GM19395 (cell line): Measurements from ENCODE around the gene LYRM4.
A peak's percentile ranks its signal among the peaks of the same experiment; 100 is the strongest.
"Not testable (repeated sequence)": the region's sequence is repeated elsewhere in the genome, so short reads cannot be mapped to it uniquely, and the experiment has no call there.

Experiments
- ATAC-seq: cut with Tn5 transposase; IDR thresholded peaks from one replicate; pipeline ENCODE4 v1.9.1; 2021; ENCODE audit warnings: mild to moderate bottlenecking, moderate library complexity; ENCODE audit not compliant: unreplicated experiment

Gene LYRM4

DNA sequence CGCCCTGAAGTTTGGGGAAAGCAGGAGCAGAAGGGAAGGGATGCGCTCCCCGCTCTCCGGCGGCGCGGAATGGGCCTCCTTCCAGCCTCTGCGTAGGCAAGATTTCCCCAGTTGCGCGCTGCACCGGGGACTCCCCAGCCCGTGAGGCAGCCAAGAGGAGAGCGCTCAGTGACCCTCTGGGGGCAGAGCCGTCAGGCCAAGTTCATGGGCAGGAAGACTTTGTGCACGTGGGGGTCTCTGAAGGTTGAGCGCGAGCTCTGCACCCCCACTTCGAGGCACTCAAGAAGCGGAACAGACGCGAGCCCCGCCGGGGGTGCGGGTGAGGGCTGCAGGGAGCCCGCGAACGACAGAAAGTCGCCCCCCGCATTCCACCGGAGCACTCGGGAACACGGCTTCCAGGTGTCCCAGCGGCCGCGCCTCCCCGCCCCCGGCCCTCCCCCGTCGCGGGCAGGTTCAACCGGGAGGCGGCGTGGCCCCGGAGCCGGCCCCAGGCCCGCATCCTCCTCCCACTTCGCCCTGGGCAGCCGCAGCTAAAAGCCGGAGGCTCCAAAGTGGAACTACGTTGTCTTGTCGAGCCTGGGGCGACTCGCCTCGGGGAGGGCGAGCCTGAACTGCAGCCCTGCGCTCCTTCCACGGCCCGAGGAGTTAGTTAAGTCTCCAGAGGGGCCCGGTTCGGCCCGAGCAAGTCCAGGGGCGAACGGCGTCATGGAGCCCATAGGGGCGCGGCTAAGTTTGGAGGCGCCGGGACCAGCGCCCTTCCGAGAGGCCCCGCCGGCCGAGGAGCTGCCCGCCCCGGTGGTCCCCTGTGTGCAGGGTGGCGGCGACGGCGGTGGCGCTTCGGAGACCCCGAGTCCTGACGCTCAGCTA, 175.7 kb downstream of the LYRM4 start, which contains the start of gene PPP1R3G:
PPP1R3G (plus strand) TSS at position 561 of the 867 bp plus-strand sequence; CDS start at position 706, 145 bp downstream.
- peak; percentile 65 for ATAC-seq

DNA sequence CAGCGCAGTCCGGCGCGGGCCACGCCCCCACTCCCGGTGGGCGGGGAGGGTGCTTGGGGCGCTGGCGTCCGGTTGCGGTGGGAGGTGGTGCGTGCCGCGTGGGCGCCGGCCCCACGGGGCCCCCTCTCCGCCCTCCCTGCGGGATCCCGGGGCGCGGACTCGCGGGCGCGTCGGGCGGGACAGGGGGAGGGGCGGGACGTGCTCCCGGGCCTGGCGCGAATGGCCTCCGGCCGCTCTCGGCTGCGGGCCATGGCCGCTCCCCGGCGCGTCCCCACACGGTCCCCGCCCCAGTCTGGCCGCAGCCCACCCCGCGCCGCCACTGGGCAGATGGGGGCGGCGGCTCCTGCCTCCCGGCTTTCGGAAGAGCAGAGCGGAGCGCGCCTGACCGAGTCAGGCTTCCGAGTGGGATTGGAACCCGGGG, 176.4 kb downstream of the LYRM4 start:
- ATAC-seq = peak; percentile 23

DNA sequence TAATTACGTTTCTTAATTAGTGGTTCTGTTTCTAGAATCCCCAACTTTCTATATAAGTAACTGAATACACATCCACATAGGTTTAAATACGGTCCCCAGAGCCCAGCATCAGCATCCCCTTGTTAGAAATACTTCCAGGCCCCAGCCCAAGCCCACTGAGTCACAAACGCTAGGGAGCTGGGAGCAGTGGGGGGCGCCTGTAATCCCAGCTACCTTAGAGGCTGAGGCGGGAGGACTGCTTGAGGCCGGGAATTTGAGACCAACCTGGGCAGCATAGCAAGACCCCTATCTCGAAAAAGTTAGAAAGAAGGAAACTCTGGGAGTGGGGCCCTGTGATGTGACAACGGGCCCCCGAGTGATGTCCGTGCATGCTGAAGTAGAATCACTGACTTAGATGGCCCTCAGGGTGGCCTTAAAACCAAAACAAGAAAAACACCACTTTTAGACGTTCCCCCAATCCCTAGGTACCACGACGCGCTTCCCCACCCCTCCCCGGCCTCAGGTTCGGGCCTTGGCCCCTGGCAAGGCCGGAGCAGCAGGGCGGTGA, 176.9 kb downstream of the LYRM4 start:
- no peak for ATAC-seq

DNA sequence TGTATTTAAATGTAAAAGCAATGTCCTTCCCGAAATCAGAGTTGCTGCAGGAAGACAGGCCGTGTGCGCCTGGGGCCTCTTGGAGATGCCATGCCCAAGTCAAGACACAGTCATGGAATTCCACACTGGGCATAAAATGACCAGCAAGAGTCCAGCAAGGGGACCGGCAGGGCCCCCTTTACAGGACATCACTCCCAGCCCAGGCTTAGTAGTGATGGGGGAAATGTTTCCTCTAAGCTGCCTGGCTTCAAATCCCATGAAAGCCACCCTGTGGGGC, 177.5 kb downstream of the LYRM4 start:
- ATAC-seq = no peak

DNA sequence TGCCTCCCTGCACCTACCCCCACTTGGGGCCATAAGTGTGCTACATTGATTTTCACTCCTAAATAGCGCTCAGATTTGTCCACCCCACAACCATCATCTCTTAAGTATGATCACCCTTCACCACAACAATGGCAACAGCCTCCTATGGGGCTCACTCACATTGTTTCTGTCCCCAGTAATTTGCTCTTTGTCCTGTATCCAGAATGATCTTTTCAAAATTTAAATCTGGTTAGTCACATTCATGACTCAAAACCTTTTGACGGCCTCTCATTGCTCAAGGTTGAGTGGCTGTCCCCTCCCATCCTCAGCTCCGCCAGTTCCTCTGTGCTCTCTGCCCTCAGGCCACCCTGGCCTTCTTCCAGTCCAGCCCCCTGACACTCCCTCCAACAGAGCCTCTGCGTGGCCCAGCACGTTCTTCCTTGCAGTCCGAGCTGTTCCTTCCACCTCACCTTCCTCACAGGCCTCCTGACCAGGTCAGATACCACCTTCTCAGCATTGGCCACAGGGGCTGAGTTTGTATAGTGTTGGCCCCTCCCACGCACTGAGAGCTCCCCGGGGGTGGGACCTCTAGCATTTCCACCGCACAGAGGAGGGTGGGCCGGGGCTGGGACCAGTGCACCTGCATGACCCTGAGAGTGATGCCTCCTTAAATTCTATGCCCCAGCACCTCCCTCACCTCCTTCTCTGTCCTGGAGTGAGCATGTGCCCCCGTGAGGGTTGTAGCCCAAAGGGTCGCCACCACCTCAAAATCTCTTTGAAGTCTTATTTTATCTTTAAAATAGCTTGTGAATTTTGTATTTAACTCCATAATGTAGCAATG, 178.1 kb downstream of the LYRM4 start:
- no peak for ATAC-seq

DNA sequence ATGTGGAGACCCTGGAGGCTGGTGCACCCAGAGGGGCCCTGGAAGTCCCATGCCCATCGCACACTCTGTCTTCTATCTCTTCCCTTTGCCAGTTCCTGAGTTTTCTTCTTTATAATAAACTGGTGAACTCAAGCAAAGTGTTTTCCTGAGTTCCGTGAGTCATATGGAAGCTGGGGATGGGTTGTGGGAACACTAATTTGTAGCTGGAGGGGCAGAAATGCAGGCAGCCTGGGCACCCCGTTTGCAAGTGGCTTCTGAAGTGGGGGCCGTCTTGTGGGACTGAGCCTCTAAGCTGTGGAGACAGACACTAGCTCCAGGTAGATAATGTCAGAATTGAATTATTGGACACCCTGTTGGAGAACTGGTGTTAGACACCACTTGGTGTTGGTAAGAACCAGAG, 178.8 kb downstream of the LYRM4 start:
- ATAC-seq = no peak

DNA sequence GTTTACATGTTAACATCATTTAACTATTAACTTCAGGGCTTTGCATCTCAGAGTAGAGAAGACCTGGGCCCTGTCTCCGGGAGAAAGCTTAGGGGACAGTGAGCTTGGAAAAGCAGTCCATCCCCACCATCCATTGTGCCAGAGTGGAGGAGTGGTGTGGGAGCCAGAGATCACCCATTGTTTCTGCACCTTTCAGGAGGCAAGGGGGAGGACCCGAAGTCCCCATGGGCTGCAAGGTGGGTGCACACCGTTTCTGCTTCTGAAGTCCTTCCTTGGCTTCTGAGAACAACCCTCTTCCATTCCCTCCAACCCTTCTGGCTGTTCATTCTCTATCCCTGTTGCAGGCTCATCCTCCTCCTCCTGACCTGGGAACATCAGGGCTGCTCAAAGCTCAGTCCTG, 179.6 kb downstream of the LYRM4 start:
- ATAC-seq = no peak

DNA sequence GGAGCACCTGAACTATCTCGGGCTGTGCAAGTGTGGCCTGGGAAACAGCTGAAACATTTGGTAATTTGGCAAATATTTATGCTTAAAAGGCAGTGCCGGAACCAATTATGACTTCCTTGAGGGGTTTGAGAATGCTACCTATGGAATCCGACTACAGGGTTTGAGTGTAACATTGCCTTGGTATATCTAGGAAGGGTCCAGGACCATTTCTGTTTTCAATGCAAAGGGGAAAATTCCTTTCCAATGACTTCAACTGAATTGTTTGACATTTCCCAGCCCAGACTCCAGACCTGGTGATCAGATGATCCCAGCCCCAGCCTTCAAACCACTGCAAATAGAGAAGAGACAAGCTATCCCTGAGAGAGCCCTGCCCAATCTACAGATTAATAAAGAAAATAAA, 180.2 kb downstream of the LYRM4 start:
- no peak for ATAC-seq

DNA sequence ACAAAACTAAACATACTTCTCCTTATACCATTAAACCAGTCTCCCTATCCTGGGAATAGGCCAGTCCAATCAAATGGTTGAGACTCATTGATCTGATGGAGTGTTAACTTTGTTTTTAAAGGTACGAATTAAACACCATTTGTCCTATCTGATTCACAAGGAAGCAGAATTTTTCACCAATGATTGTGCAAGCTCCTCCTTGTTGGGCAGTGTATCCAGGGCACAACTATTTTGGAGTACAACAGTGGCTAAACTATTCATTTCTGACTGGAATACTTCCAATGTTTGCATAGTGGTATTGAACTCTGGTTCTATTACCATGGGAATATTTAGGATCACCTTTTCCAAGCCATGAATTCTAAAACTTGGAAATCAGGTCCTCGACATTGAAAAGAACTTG, 181.1 kb downstream of the LYRM4 start:
- ATAC-seq = no peak

DNA sequence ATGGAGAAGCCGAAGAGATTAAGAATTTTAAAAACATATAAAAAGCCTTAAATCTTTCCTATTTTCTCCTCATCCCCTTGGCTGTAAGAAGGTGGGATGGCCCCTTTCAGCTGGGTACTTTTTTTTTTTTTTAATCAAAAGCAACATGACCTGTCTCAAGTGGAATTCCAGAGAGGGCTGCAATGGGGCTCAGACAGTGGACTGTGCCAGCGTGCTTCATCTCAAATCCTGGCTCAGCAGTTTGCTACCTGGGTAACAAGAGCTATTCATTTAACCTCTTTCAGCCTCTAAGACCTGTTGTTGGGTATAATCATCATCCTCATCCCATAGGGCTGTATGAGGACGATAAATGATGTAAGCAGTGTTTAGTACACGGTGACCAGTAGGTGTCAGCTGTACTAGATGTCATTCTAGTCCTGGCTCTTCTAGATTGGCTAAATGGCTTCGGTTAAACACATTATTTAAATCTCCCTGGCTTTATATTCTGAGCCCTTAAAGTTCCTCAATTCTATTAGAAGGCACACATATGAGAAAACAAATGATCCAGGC, 182.6 kb downstream of the LYRM4 start:
- no peak for ATAC-seq

DNA sequence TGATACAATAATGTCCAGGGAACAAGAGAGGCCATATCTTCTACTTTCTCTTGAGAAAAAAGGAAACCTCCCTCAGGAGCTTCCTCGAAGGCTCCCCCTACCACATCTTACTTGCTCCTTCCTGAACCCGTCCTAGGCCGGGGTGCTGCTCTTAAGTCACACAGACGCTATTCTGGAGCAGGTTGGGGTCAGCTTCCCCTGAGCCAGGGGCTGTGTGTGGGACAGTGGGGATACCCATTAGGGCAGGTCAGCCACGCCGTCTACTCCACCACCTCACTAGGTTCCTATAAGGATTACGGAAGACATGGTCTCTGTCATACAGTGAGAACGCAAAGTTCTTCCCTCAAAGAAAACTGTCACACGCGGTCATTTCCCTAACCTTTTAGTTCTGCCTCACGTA, 183.8 kb downstream of the LYRM4 start:
- no peak for ATAC-seq

DNA sequence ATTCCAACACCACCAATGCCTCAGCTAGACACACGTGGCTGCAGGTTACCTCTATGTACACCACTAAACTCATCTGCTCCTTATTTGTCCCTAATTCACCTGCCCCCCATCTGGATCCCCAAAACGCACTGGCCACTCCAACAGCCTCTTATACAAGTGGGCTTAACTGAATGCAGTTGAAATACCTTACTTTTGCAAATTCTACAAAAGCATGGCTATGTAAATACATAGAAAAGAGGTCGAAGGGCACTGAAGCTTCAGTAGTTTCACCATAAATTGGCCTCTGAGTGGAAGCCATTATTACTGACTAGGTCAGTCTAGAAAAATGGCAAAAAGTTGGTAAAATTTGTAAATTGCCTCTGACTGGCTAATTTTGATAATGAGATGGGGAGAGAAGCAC, 186.8 kb downstream of the LYRM4 start:
- ATAC-seq = no peak

DNA sequence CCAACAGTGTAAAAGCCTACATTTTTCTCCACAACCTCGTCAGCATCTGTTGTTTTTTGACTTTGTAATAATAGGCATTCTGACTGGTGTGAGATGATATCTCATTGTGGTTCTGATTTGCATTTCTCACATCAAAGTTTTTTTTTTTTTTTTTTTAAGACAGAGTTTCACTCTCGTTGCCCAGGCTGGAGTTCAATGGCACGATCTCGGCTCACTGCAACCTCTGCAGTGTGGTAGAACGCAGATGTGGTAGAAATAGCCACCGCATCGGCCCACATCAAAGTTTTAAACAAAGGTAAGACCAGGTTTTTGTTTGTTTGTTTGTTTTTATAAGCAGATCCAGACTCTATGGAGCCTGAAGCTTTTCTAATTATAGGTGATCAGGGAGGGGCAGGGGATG, 188.3 kb downstream of the LYRM4 start:
- no peak for ATAC-seq

DNA sequence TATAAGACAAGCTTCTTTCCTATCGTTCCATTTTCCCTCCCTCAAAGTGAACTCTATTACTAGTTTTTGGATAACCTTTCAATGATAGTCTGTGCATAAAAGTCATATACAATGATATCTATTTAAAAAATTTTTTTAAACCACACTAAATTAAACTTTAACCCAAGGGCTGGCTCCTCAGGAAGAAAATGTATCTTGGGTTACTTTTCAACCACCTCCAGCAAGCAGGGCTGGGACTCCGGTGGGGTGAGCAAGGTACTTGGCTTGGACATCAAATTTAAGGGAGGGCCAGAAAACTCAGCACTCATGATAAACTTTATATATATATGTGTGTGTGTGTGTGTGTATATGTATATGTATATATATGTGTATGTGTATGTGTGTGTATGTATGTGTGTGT, 189.5 kb downstream of the LYRM4 start:
- ATAC-seq = no peak

DNA sequence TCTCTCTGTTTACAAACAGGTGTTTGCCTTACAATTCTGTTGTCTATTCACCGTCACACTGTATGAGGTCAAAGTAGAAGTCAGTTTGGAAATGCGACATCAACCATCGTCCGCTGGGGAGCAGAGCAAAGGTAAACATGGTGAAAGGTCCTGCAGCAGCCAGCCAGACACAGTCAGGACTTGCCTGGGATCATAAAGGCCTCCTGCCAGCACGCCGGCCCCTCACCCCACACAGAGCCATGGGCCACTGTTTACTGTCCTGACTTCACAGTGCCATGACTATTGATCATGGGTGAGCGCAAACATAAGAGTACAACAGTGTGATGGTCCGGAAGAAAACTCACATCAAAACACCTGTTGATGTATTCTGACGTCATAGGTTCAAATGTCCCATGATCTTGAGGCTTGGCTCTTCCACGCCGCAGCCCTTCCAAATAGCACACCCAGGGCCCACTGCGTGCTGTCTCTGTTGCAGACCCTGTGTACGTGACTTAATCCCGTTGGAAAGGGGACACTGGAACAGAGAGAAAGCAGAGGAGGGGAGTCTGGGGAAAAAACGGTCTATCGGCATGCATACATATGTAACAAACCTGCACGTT, 192.5 kb downstream of the LYRM4 start:
- ATAC-seq = no peak

DNA sequence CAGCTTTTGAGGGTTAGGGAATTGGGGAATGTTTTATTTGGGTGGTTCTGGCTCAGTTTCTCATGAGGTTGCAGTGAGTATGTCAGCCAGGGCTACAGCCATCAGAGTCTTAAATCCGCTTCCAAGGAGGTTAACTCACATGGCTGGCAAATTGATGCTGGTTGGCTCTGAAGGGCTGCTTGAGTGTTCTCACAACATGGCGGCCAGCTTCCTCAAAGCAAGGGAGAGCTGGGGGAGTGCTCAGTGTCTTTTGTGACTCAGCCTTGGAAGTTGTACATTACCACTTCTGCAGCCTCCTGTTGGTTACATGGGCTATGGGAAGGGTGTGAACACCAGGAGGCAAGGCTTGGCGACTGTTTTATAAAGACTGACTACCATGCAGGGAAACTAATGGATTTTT, 193.4 kb downstream of the LYRM4 start:
- ATAC-seq = no peak

DNA sequence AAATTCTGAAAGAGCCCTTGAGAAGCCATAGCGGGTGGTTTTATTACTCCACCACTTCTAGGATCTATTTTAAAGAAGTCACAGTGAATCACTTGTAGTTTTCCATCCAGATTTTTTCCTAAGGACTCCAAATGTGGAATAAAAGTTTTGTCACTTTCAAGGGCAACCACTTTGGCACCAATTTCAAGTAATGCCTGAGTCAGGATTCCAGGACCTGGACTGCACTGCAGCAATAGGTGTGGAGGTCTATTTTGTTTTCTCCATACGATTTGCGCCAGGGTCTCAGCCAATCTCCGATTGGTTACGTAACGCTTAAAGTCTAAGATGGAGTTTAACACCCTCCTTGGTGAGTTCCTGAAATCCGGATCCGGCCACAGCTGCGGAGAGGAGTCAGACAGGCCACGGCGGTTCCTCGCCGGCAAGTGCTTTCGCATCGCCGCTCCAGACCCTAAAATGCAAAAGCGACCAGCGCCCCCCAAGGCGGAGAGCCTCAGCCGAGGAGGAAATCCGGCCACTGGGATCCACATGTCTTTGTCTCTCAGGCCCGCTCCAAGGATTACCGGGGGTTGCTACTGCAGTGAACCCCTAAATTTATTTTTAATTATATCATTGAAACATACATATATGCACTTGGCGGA, 194.2 kb downstream of the LYRM4 start:
- ATAC-seq = no peak

DNA sequence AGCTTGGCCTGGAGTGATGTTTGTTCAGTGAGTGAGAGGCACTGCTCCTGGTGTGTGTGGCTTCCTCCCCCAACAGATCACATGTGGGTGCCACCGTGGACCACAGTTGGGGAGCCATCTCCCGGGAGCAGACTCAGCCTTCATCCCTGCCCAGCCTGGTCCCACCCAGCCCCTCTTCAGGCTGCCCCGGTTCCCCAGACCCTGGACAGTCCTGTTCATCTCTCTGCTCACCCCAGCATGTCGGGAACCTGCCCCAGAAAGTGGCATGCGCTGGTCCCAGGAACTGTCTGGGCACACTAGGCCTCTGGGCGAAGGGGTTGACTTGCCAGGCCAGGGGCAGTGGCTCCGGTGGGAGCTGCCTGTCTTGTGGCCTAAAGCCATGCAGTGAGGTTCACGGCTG, 197.1 kb downstream of the LYRM4 start:
- no peak for ATAC-seq

DNA sequence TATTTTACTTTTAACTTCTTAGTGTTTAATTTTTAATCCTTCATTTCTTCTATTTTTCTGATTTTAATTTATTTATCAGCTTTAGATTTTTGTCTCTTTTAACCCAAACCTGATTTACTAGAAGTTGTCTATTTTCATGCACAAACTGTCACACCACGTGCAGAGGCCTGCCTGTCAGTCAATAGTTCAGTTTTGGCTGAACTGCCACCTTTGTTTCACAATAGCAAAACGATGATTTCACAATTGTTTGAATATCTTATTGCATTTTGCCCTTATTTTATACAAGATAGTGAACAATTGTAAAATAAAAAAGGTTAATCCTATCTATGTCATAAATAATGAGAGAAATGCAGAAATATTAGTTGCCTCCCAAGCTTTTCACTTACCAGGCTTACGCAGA, 199.6 kb downstream of the LYRM4 start:
- no peak for ATAC-seq

DNA sequence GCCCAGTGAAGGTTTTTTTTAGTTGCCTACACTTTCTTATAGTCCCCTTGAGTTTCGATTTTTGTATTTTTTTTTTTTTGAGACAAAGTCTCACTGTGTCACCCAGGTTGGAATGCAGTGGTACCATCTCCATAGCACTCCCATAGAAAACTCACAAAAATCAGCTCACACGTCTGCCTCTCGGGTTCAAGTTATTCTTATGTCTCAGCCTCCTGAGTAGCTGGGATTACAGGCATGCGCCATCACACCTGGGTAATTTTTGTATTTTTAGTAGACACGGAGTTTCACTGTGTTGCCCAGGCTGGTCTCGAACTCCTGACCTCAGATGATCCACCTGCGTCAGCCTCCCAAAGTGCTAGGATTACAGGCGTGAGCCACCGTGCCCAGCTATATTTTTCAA, 200.3 kb downstream of the LYRM4 start:
- not testable (repeated sequence) for ATAC-seq
